Measurements from ENCODE around the gene NDUFAB1. TPM values are rescaled to one million over a fixed set of nuclear protein-coding genes. Genes with fewer than 3 reads are reported as not detected.

NDUFAB1 gene
- total RNA-seq, 1 donor from 2014 or later = 66.7 TPM

- Mint-ChIP-seq H3K4me3 (no peak overlapping the region), H3K27ac (no peak overlapping the region), H3K9me3 (no peaks in the 10 kb centered on the region), H3K27me3 (ENCODE audit: low read depth) (no peaks in the 10 kb centered on the region), H3K4me1 (no peaks in the 10 kb centered on the region), H3K36me3 (peaks cover 29% of the 10 kb centered on the region)
- TF ChIP-seq CTCF (IDR thresholded peaks at IDR 0.05; ENCODE audit: unreplicated experiment) = no peak
- DNase-seq (ENCODE audit: low spot score in 2 of 2, unreplicated experiment in 2 of 2) = no peak
Measured at GRCh38 chr16:23534868-23535860, 61.0 kb downstream of the NDUFAB1 start.

GRCh38 chr16:23532448-23532847 lies 63.7 kb downstream of the NDUFAB1 start:
- no peak for TF ChIP-seq CTCF (IDR thresholded peaks at IDR 0.05; ENCODE audit: unreplicated experiment)
- no peaks in the 10 kb centered on the region for H3K9me3 Mint-ChIP-seq
- no peak for DNase-seq (ENCODE audit: low spot score in 2 of 2, unreplicated experiment in 2 of 2)
- no peaks in the 10 kb centered on the region for H3K27me3 Mint-ChIP-seq (ENCODE audit: low read depth)
- H3K27ac Mint-ChIP-seq = no peak overlapping the region
- H3K4me1 Mint-ChIP-seq = no peaks in the 10 kb centered on the region
- no peak overlapping the region for H3K4me3 Mint-ChIP-seq
- H3K36me3 Mint-ChIP-seq = peaks cover 23% of the 10 kb centered on the region

Other genes starting within 250 kb of the NDUFAB1 start
- gene COG7, start 143.1 kb downstream of the NDUFAB1 start, total RNA-seq = 42.1 to 42.5 TPM (median 42.1 TPM) in 3 replicates
- 98.7 to 102 TPM (median 101 TPM) in 3 replicates for gene GGA2, start 85.8 kb downstream of the NDUFAB1 start, total RNA-seq
- gene EARS2, start 39.0 kb downstream of the NDUFAB1 start, total RNA-seq = 29.0 to 35.6 TPM (median 32.5 TPM) in 3 replicates
- gene UBFD1, start 38.6 kb downstream of the NDUFAB1 start, total RNA-seq = 99.6 to 114 TPM (median 109 TPM) in 3 replicates
- gene PALB2, start 45.0 kb upstream of the NDUFAB1 start, total RNA-seq = 15.4 to 15.6 TPM (median 15.6 TPM) in 3 replicates
- gene DCTN5, start 45.1 kb upstream of the NDUFAB1 start, total RNA-seq = 74.1 to 77.7 TPM (median 77.5 TPM) in 3 replicates
- gene PLK1, start 82.6 kb upstream of the NDUFAB1 start, total RNA-seq = 22.3 to 24.2 TPM (median 23.8 TPM) in 3 replicates
- 0.16 to 0.32 TPM (median 0.31 TPM) in 3 replicates for gene ERN2, start 116.9 kb upstream of the NDUFAB1 start, total RNA-seq
- gene CHP2, start 158.7 kb upstream of the NDUFAB1 start, total RNA-seq = not detected in 3 replicates
- gene PRKCB, start 239.7 kb upstream of the NDUFAB1 start, total RNA-seq = 0.27 to 0.38 TPM (median 0.27 TPM) in 3 replicates

Data from mesothelial cell of epicardium (in vitro differentiated cells).